Uterus (tissue), 2 donors: ENCODE data around the gene KCNK6.

ENCODE experiments used
- CTCF ChIP-seq, 4 experiments: fragments of 200-600 bp in 2 of 4; fragments of 450-650 bp in 2 of 4; sonication (generic) in 2 of 4; IDR thresholded peaks; one replicate each; pipeline ENCODE4 v1.5.1; 2016 to 2019; ENCODE audit warnings: antibody characterized with exemption in 4 of 4, mild to moderate bottlenecking in 2 of 4, moderate library complexity in 1 of 4
- POLR2A ChIP-seq, 2 donors: fragments of 450-650 bp; IDR thresholded peaks; one replicate each; pipeline ENCODE4 v1.6.1; 2016; ENCODE audit warnings: antibody characterized with exemption in 2 of 2, mild to moderate bottlenecking in 1 of 2, moderate library complexity in 1 of 2

- TF ChIP-seq CTCF (IDR thresholded peaks at IDR 0.05), result no peak
- TF ChIP-seq POLR2A (IDR thresholded peaks at IDR 0.05), result no peak
These were observed 40.7 kb downstream of the KCNK6 start for GRCh38 chr19:38360351-38360750.
